Right ventricle myocardium superior (tissue), 1 donor: ENCODE measurements around the gene TMEM62. TPM values are rescaled to one million over a fixed set of nuclear protein-coding genes. Genes with fewer than 3 reads are reported as not detected.

Source experiments
- ATAC-seq: fragments of 200-7000 bp; cut with Tn5 transposase; one replicate; pipeline ENCODE4 v1.9.1; 2020; ENCODE audit warnings: mild to moderate bottlenecking; ENCODE audit not compliant: poor library complexity
- DNase-seq: peaks from one replicate; pipeline ENCODE4 v3.0.0-alpha.2; 2020
- intact Hi-C: fragments of 100-400 bp; cut with DNase I; formaldehyde crosslinking; loops from one replicate; pipeline ENCODE4 v1.11.2; 2022
- total RNA-seq: library from RNA; stranded (reverse); fragmentation: NEBNext Ultra II Directional; extraction: Animal tissue kit (Norgen Biotek cat#: 25700); gene quantifications from one replicate; pipeline ENCODE4 v1.2.1, GENCODE V29; 2021
- donor health status: DM: no; HTN: yes; CAD: no; lungs with severe emphysema.

The TMEM62 gene
- total RNA-seq, 1 donor from 2014 or later, result 9.4 TPM

DNA sequence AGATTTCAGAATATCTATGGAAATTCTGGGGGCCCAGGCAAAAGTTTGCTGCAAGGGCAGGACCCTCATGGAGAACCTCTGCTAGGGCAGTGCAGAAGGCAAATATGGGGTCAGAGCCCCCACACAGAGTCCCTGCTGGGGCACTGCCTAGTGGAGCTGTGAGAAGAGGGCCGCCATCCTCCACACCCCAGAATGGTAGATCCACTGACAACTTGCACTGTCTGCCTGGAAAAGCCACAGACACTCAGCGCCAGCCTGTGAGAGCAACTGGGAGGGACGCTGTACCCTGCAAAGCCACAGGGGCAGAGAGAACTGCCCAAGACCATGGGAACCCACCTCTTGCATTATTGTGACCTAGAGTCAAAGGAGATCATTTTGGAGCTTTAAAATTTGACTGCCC lies 65.6 kb downstream of the TMEM62 start:
- DNase-seq, result no peak
- no peak for ATAC-seq
- intact Hi-C loops, result no loop called here

DNA sequence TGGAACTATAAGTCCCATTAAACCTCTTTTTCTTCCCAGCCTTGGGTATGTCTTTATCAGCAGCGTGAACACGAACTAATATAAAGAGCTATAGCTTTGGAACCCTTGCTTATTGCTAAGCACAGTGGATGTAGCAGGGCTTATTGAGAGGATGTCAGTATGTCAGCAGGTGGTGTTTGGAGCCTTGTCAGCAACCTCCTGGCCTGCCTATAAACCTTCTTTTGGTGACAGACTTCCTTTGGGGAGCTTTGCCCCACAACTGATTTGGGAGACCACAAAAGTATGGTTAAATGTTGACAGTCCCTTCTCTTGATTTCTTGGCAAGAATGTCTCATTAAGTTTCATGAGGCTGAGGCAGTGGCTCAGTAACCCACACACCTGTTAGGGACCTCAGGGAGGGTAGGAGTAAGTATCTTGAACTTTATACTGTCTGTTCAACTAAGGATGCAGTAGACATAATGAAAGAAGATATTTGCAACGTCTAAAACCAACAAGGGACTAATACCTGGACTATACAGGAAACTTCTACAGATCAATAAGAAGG lies 66.6 kb downstream of the TMEM62 start:
- no peak for ATAC-seq
- DNase-seq, result no peak
- intact Hi-C loops, result no loop called here

DNA sequence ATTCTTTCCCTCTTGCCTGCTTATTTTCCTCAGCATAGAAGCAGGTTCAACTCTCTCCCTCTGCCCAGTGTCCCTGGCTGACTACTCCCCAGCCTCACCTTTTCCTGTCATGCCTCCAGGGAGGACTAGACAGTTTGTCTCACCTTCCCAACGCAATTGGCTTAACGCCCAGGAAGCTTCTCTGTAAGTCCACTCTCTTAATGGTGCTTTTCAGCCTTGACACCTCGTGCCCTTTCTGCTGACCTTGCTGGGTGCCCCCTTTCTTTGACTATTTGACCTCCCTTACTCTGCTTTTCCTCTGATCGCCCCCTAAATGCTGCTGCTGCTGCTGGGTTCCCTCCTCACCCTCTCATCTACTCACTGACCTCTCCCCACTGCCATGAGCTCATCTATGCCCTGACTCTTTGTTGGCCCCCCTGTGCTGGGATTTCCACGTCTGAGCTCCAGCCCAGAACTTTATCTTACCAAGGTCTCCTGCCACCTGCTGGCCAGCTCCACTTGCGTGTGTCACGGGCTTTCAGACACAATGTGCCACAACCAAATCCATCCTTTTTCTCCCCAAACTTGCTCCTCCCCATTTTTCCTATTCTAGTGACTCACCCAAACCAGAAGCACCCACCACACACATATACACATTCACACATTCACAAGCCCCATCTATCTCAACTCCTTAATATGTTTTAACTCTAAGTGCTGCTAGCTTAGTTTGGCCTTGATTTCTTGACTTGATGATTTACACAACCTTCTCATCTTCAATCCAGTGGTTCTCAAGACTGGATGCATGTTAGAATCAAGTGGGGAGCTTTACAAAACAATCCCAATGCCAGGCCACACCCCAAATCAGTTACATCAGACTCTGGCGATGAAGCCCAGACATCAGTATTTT lies 70.9 kb downstream of the TMEM62 start:
- DNase-seq, result peak; percentile 71
- ATAC-seq, result peak; percentile 79
- intact Hi-C loops, result no loop called here

DNA sequence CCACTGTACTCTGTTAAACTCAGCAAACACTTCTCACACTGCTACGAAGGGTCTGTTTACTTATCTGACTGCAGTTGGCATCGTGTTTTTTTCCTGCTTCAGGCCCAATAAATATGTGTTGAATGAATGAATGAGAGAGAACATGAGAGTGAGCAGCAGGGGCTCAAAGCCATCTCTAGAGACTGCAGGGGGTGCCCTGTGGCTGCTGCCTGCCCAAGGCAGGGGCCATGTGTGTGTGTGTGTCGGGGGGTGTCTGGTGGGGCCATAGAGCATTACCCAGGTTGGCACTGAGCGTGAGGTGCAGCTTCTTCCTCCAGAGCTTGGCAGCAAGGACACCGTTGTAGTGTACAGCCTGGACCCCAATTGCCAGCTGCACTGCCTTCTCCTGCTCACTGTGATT lies 72.7 kb downstream of the TMEM62 start:
- intact Hi-C loops, result no loop called here
- no peak for ATAC-seq
- DNase-seq, result no peak

DNA sequence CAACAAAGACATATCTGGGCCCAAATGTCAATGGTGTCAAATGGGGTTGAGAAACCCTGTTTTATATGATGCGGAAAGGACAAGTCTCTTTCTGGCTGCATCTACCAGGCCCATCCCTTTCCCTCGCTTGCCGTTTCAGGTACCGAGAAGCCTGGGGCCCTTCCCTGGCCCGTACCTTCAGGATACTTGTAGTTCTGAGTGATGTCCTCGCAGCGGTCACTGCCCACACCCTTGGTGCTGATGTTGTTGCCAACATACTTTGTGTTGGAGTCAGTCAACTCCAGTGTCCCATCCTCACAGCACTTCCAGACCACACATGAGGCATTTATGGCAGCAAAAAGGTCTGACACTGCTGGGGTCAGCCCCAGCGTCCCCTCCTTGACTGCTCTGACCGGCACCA lies 73.6 kb downstream of the TMEM62 start:
- intact Hi-C loops, result no loop called here
- no peak for ATAC-seq
- DNase-seq, result no peak

DNA sequence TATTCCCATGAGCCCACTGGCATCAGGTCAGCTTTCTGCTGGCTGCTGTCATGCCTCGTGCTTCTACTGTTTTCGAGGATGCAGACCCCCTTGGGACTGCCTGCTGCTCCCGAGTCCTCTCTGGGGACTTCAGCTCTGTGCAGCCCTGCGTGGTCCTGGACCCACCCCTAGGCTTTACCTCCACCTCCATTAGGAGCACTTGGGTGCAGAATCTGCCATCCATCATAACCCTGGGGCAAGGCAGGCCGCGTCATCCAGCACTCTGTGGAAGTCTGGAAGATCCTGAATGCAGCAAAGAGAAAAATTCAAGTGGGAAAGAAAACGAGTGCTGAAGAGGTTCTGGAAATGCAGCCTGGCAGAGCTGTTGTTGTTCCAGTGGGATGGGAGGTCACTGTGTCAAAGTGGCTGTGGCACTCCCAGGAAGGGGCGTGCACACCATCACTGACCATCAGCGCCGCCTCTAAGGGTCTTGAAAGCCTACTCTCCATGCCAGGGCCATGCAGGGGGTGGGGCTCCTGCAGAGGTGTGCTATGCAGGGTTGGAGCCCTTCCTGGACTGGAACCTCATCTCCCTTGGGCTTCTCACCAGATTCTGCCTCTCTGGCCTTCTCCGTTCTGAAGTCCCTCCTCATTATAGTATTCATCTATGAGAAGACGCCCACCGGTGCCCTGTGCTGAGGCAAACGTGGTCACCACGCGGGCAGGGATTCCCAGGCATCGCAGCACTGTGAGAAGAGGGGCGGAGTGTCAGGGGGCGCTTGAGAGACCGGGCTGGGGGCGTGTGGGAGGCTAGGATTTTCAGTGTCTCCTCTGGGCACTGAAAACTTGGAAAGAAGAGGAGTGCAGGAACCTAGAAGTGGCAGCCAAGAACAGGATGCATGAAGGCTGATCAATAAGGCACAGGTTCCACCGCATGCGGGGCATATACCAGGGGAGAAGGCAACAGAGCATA lies 74.9 kb downstream of the TMEM62 start:
- intact Hi-C loops, result no loop called here
- DNase-seq, result no peak
- no peak for ATAC-seq

DNA sequence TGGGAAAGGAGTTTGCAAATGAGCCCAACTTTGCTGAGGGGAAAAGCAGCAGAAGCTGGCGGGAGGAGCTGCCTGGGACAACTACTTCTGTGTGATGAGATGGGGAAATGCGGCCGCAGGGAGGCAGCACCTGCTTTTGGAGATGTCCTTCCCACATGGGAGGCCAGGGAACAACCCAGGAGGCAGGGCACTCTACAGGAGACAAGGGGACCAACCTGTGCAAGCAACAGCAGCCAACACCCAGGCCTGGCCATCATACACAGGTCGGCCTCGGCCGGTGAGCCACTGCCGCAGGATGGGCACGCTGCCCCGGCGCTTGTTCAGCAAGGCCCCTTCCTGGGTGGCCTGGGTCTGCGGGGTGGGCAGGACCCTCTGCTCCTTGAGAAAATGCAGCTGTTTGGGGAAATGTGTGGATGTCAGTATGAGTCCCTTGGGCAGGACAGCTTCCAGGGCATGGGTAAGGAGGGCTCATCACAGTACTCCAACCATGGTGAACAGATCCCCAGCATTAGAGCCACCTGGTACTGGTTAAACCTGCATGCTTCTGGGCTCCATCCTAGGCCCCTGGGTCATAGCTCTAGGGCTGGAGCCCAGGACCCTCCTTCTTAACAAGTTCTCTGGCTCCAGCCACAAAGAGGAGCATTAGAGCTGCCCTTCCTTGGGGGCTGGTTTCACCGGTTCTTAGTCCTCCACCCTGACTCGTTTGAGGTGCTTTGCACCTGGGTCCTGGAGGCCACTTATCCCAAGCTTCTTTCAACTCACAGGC lies 75.9 kb downstream of the TMEM62 start:
- intact Hi-C loops, result no loop called here
- peak; percentile 33 for ATAC-seq
- DNase-seq, result no peak

DNA sequence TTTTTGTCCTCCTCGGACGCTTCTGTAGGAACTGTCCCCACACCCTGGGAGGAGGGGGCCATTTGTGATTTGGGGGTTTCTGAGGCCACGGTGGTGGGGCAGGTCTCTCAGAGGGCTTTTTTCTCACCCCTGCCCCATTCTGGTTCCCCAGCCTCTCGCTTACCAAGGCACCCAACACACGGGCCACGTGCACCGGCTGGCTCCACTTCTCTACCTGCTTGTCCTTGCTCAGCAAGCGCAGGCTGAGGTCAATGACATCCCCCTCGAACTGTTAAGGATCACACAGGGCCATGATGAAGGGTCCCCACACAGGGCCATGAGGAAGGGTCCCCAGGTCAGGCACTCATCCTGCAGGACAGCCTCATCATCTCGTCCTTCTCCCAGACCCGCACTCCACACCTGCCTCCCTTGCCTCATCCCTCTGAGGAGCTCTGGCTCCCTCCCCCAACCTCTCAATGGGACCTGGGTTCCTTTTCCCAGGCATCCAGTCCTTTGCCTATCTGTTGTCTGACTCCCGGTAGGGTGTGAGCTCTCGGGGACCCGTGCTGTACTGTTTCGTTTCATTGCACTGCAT lies 76.9 kb downstream of the TMEM62 start:
- intact Hi-C loops, result no loop called here
- no peak for DNase-seq
- no peak for ATAC-seq

DNA sequence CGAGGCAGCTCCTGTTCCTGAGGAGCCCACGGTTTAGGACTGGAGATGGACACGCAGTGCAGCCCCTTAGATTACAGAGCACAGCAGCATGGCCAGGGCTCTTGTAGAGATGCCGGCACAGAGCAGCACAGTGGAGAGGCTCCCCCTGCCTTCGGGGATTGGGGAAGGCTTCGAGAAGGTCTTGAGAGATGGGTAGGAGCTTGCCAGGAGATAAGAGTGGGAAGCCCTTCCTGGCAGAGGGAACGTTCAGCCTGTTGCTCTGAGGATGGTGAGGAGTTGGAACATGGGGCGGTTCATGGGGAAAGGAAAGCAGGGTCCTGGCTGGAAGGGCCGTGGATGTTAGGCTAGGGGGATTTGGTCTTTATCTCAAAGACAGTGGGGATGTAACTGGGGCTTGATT lies 77.4 kb downstream of the TMEM62 start:
- ATAC-seq (no peak), DNase-seq (no peak)

DNA sequence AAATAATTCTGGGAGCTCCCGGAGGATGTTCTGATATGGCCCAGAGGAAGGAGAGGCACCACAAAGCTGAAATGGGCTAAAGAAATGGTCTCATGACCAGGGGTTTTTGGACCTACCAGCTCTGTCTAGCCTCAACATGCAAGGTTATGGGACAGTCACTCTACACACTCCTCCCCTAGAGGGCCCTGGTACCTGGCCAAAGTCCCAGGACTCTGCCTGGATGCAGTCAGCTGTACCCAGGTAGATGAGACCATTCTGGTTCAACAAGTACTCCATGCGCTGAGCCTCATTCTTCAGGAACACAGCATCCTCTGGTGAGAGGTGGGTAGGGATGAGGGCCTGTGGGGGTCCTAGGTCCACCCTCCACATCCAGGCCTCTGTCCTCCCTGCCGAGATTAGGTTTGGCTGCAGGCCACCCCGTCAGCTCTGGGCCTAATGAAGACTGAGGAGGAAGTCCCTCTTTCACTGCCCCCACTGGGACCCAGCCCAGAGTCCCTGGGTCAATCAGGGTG lies 77.9 kb downstream of the TMEM62 start:
- ATAC-seq, result no peak
- DNase-seq, result no peak
- intact Hi-C loops, result no loop called here

More for the DNA sequence above, 77.4 kb downstream of the TMEM62 start:
- intact Hi-C loops, result no loop called here

DNA sequence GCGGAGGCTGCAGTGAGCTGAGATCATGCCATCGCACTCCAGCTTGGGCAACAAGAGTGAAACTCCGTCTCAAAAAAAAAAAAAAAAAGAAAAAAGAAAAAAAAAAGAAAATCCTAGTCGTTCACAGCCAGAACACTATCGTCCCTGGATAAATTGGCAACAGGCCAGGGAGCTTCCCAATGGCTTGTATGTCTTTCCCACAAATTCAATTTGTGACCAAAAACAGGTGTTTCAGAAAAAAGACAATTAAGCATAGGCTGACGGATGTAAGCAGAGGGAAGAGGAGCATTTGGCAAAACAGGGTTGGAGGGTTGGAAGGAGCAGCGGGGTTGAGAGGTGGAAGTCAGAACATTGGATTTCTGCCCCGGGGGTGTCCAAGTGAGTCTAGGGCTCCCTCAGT lies 78.9 kb downstream of the TMEM62 start:
- ATAC-seq, result no peak
- intact Hi-C loops, result no loop called here
- DNase-seq, result no peak

DNA sequence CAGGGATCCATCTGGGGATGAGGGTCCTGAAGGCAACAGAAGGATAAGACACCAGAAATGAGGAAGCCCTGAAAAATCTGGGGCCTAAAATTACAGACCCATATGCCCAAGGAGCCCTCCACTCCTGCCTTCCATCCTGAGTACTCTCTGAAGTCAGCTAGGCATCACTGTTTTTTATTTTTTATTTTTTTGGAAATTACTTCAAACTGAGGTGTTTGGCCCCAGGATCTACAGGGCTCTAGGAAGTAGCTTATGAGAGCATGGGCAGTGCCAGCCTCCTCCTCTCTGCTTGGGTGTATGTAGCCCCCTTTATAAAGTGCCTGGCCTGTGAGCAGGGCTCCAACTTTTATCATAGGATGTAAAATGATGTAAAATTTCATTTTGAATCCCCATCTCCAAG lies 79.6 kb downstream of the TMEM62 start:
- intact Hi-C loops, result no loop called here
- DNase-seq (no peak), ATAC-seq (no peak)

DNA sequence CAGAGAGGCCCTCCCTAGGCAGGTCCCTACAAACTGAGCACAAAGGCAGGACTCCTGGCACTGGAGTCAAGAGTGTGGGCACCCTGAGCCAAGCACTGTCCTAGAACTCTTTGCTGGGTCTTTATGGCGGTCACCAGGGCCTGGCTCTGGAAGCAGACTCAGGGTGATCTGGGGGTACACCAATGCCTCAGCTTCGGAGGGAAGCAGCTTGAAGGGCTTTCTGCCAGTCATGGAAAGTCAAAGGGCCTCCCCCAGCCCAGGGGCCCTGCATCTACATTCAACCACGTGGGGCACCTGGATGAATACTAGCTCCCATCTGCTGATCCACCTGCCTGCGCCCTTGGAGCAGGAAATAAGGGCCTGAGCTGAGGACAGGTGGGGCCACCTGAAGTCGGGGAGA lies 80.1 kb downstream of the TMEM62 start:
- ATAC-seq, result no peak
- DNase-seq, result no peak
- intact Hi-C loops, result no loop called here

DNA sequence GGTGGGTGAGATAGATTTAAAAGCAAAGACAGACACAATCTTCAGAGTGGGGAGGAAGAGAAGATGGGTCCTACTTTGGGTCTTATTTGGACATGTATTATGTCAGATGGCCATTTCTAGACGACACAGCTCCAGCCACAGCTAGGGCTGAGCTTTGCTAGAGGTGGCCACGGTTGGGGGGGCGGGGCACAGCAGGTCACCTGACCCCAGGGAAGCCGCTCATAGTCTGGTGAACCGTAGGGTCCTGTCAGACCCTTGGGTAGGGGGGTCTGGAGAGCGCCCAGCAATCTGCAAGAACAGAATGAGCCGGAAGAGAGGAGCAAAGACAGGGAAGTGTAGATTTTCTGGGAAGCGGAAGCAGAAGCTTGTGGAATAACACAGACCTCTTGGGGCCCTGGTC lies 80.8 kb downstream of the TMEM62 start:
- DNase-seq, result no peak
- ATAC-seq, result no peak
- intact Hi-C loops, result no loop called here

DNA sequence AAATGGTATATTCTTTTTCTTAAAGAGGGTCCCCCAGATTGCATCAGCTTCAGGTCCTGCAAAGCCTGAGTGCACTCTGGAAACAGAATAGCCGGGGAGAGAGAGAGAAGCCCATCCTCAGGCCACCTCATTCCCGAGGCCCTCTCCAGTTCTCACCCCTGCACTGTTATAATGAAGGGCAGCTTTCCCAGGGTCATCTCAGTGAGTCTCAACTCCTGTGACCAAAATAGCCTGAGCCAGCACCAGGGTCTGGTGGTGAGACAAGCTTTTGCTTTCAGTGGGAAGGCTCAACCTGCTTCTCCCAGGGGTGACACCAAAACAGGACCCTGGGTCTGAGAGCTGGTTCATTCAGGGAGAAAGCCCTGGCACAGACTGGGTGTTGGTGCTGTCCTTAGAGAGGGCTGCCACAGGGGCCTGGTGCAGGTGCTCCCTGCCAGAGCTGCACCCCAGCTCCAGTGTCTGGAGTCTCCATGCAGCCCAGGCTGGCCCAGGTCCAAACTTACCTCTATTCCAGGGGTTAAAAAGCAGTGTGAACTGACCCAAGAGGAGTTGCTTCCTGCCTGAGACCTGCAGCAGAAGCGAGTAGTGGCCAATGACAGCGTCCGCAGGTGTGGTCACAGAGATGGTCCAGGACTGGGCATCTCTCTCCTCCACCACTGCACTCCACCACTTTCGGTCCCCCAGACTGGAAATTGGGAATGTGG lies 81.4 kb downstream of the TMEM62 start:
- intact Hi-C loops, result no loop called here
- ATAC-seq (peak; percentile 74), DNase-seq (no peak)

DNA sequence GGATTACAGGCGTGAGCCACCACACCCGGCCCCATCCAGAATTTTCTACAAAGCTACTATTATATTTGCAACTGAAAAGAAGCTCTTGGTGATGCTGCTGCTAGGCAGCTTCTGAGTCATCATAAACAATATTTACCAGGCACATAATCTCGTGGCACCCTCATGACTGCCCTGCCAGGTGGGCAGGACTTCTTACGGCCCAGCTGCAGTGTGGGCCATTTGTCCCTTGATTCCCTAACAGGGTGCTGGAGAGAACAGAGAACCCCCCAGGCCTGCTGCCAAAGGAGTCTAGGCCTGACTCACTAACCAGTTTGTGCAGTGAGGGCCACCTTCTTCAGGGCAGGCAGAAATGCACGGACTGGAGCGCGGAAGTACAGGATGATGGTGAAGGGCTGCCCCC lies 82.6 kb downstream of the TMEM62 start:
- no peak for ATAC-seq
- intact Hi-C loops, result no loop called here

DNA sequence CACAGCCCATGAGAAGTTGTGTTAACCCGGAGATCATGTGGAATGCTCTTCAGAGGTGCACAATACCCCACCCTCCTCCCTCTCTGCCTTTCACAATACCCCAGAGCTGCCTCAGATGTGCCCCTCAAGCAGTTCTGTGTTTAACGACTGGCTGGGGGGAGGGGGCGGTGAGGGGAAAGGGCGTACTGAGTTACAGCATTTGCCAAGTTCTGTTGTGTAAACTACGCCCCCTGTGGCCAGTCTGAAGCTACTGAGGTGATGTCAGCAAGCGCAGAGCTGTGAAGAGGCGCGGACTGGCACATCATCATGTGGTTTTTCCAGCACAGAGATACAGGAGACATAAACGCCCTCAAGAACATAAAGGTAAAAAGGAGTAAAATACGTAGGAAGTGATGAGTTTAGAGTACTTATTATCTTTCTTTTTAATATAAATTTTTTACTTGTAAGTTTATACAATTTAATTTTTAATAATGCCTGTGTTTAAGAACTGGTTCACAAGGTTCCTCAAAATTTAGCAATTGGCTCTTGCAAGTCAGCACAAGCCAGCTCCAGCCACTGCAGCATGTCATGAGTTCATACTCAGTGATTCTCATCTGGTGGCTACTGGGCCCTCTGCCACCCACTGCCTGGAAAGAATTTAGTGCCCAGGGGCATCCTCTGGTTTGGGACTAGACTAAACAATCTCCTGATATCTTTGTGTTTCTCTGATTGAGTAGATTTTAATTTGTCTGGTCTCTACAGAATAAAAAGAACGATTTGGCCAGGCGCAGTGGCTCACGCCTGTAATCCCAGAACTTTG lies 85.7 kb downstream of the TMEM62 start:
- intact Hi-C loops, result no loop called here
- DNase-seq (no peak), ATAC-seq (no peak)

More for the DNA sequence above, 82.6 kb downstream of the TMEM62 start:
- no peak for DNase-seq
